ENCODE measurements around the gene EYA4. TPM values are rescaled to one million over a fixed set of nuclear protein-coding genes. Genes with fewer than 3 reads are reported as not detected.

EYA4 gene
- polyA plus RNA-seq, 1 of the 3 experiments (the other 2 are of a cell fraction): 0.08 TPM

DNA sequence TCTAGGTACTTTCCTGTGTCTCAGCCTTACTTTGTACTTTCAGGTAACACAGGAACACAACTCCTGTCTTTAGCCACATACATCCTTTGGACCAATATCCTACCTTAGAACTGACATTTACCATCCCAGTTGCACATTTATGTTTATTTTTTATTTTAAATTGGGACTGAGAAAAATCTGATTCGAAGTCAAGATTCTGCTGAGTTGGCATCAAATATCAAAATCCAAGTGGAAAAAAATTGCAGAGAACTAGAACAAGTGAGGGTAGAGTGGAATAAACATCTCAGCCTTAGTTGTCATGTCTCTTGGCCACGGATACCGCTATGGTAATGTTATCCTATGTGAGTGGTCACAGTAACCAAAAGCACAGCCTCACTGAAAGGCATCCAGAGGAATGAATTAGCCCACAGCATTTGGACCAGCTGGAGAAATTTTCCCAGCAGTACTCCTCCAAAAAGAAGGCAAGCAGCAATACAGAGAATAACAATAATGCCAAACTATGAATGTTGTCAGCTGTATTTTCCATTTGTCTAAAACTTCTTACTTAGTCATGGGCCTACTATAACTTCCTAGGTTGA, 17.6 kb upstream of the EYA4 start (continued):
- TF ChIP-seq MXI1 (IDR thresholded peaks at IDR 0.05; ENCODE audit: low read depth, low read length): no peak

DNA sequence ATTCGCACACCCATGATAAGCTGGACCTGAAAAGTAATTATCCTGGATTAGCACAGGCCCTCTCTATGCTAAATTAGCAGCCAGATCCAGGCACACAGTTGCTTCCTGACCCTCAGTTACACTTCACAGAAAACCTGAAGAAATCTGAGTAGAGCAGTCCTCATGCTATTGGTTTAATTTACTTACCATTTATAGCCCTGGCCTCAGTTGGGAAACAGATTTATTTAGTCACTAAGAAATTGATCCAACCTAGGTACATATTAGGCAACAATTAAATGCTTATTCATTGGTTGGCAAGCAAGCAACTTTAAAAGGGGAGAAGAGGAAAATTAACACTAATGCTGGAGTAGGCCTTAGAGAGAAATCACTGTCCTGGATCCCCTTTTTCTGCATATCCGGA, 15.6 kb upstream of the EYA4 start:
- Histone ChIP-seq H3K79me2 (ENCODE audit: insufficient read depth) (no peaks in the 10 kb centered on the region), H2AFZ (ENCODE audit: low read depth) (no peak overlapping the region), H3K4me2 (no peak overlapping the region), H3K9ac (no peak overlapping the region), H3K4me1 (ENCODE audit: control insufficient read depth in 1 of 2, insufficient read depth in 2 of 2, low read depth in 1 of 2, low read length in 1 of 2) (no peaks in the 10 kb centered on the region), H4K20me1 (ENCODE audit: insufficient read depth) (no peaks in the 10 kb centered on the region), H3K36me3 (replicated peaks in 1 of 2; ENCODE audit: control insufficient read depth in 1 of 2, insufficient read depth in 2 of 2, low read length in 1 of 2) (no peaks in the 10 kb centered on the region), H3F3A (replicated peaks; ENCODE audit: insufficient read depth) (no peaks in the 10 kb centered on the region), H3K9me2 (no peaks in the 10 kb centered on the region), H3K4me3 (ENCODE audit: low read depth in 2 of 2, low read length in 1 of 2) (no peak overlapping the region), H3K9me3 (no peaks in the 10 kb centered on the region), H3K27me3 (ENCODE audit: insufficient read depth) (no peaks in the 10 kb centered on the region), H3K27ac (ENCODE audit: low read depth in 2 of 2, low read length in 1 of 2) (no peak overlapping the region)
- ChIA-PET CTCF (interaction anchor here (1.3 kb wide), 1 partner anchor 41 kb away, joined by 3 read pairs; no protein-coding TSS in a partner anchor), POLR2A (no interaction called here)
- DNase-seq: no peak
- no peak for TF ChIP-seq MXI1 (IDR thresholded peaks at IDR 0.05; ENCODE audit: low read depth, low read length)
- TF ChIP-seq MAX (IDR thresholded peaks at IDR 0.05; ENCODE audit: low read depth): no peak
- no peak for TF ChIP-seq PBX3 (IDR thresholded peaks at IDR 0.05)
- TF ChIP-seq NRF1 (IDR thresholded peaks at IDR 0.05; ENCODE audit: low read depth, low read length): no peak
- TF ChIP-seq SIN3A (IDR thresholded peaks at IDR 0.05; ENCODE audit: borderline replicate concordance, low read depth, low read length): no peak
- no peak for TF ChIP-seq USF1 (IDR thresholded peaks at IDR 0.05; ENCODE audit: borderline replicate concordance, low read depth)
- TF ChIP-seq POLR2AphosphoS5 (IDR thresholded peaks at IDR 0.05; ENCODE audit: low read depth, low read length): no peak
- TF ChIP-seq TEAD4 (IDR thresholded peaks at IDR 0.05; ENCODE audit: borderline replicate concordance, insufficient read depth): no peak
- TF ChIP-seq ELF1 (IDR thresholded peaks at IDR 0.05): no peak
- no peak for TF ChIP-seq FOXM1 (IDR thresholded peaks at IDR 0.05; ENCODE audit: low read depth)
- no peak for TF ChIP-seq EZH2phosphoT487 (IDR thresholded peaks at IDR 0.05; ENCODE audit: borderline replicate concordance, low read depth)
- no peak for TF ChIP-seq GATA2 (CRISPR knock-in tag; IDR thresholded peaks at IDR 0.05)
- no peak for TF ChIP-seq TAF1 (IDR thresholded peaks at IDR 0.05; ENCODE audit: borderline replicate concordance, low read depth, low read length)
- TF ChIP-seq JUND (IDR thresholded peaks at IDR 0.05): no peak
- TF ChIP-seq IRF3 (IDR thresholded peaks at IDR 0.05; ENCODE audit: low read depth, low read length): no peak
- no peak for TF ChIP-seq CHD2 (IDR thresholded peaks at IDR 0.05; ENCODE audit: low read length, partially characterized antibody)
- 91% methylated on average over 2 of the region's 2 CpGs for WGBS (ENCODE audit: low lambda C conversion rate)
